Right lobe of liver (tissue), 4 donors: ENCODE measurements around the gene BRD3.

Experiments
- CTCF ChIP-seq, 4 donors: fragments of 200-600 bp in 3 of 4; fragments of 450-650 bp in 1 of 4; IDR thresholded peaks; one replicate each; pipeline versions ENCODE4 v1.5.1 to v1.8.0; 2016 to 2022; ENCODE audit warnings: antibody characterized with exemption in 4 of 4, mild to moderate bottlenecking in 2 of 4
- POLR2A ChIP-seq: fragments of 450-650 bp; IDR thresholded peaks from one replicate; pipeline ENCODE4 v1.6.1; 2017; ENCODE audit warnings: antibody characterized with exemption, mild to moderate bottlenecking
- donor health status: DM: no; HTN: no; CAD: no.
- donor health status: DM: no; HTN: no; CAD: no.
- donor health status: DM: no; HTN: yes; CAD: no.

GRCh38 chr9:134044944-134045343 is 22.9 kb downstream of the BRD3 start:
- no peak for TF ChIP-seq POLR2A
- TF ChIP-seq CTCF (IDR thresholded peaks at IDR 0.05), result no peak
